Measurements from ENCODE around the gene PSMA4. TPM values are rescaled to one million over a fixed set of nuclear protein-coding genes. Genes with fewer than 3 reads are reported as not detected.

The PSMA4 gene
- total and polyA plus RNA-seq, 2 of the 8 experiments (the other 6 are each of a cell fraction or from before 2014, with no cell fraction given) = 348 to 445 TPM

DNA sequence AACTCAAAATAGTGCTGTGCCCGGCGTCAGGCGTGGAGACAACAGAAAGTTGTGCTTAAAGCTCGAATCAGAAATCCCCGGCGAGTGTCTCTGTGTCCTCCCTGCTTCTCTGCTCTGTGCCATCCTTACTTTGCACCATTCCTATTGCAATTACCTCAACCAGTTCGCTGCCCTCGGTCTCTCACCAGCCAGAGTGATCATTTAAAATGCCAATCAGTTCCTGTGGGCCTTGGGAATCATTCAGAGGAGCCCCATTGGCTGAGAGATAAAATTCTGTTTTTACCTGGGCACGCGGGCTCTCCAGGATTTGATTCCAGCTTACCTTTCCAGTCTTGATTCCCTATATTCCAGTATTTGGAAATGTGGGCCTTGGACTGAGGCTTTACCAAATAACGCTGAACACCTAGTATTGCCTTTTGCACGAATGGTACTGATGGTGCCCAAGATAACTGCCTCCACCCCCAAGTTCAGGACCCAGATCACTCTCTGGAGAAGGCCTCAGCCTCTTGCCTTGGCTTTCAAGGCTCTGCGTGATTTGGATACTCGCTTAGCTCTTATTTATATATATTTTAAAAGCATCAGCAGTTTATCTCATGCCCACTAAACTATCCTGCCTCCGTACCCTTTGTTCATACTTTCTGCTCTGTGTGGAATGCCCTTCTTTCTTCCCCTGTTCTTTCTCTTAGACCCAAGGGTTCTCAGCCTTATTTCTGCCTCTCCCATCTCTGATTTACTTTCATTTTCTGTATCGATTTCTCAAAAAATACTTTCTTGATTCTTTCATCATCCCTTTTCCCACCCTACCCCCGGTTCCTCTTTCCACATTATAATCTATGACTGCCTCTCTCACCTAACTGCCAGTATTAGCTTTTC, 863 bp downstream of the PSMA4 start:
- no peak overlapping the region for H2AK5ac ChIP-seq (ENCODE audit: low read depth, low read length)
- H3K27ac ChIP-seq (ENCODE audit: low read depth, low read length) = peak overlapping the region; percentile 92; the same call in 1 of the 2 replicates
- H3K79me2 ChIP-seq (ENCODE audit: control insufficient read depth in 1 of 2, insufficient read depth in 2 of 2, low read length in 2 of 2) = peaks cover 0 to 22% of the 10 kb centered on the region in 2 experiments; a peak in 2 of 4 replicates

More for the DNA sequence above, 863 bp downstream of the PSMA4 start:
- Histone ChIP-seq H4K91ac (replicated peaks; ENCODE audit: insufficient read length, low read length) (peak overlapping the region; percentile 70), H3K14ac (ENCODE audit: insufficient read length) (no peak overlapping the region), H3K9me3 (ENCODE audit: insufficient read depth in 2 of 2, low read depth in 1 of 2, low read length in 1 of 2) (no peaks in the 10 kb centered on the region), H2BK15ac (ENCODE audit: low read length) (no peak overlapping the region), H3K23ac (ENCODE audit: insufficient read length) (no peak overlapping the region), H3K36me3 (ENCODE audit: control insufficient read depth in 2 of 4, insufficient read depth in 4 of 4, low read length in 3 of 4) (peaks cover 13 to 41% (median 16%) of the 10 kb centered on the region in 4 experiments), H3K18ac (ENCODE audit: extremely low read depth, low read length) (0 out of 2 replicates have a peak overlapping the region, but pooled peaks have one; percentile 41), H2BK5ac (ENCODE audit: low read depth, low read length) (peak overlapping the region; percentile 37; the same call in 1 of the 2 replicates), H4K8ac (ENCODE audit: extremely low read depth, insufficient read depth, low read length) (peak overlapping the region; percentile 58; the same call in 1 of the 2 replicates), H3K4ac (replicated peaks; ENCODE audit: insufficient read length, low read depth, low read length) (no peak overlapping the region), H3K79me1 (ENCODE audit: low read depth, low read length) (peaks cover 3% of the 10 kb centered on the region), H3K27me3 (replicated peaks in 1 of 4; ENCODE audit: control insufficient read depth in 3 of 4, extremely low read depth in 1 of 4, insufficient read depth in 3 of 4, low read length in 3 of 4) (no peaks in the 10 kb centered on the region), H4K20me1 (replicated peaks in 1 of 2; ENCODE audit: control insufficient read depth in 1 of 2, insufficient read depth in 2 of 2, low read length in 2 of 2) (peaks cover 0 to 2% of the 10 kb centered on the region in 2 experiments), H2BK120ac (replicated peaks; ENCODE audit: low read depth, low read length) (no peak overlapping the region), H2BK20ac (ENCODE audit: low read length) (no peak overlapping the region), H3K4me3 (ENCODE audit: extremely low read depth in 1 of 4, insufficient read depth in 2 of 4, low read depth in 3 of 4, low read length in 4 of 4) (peak overlapping the region; percentile 82 to 93 (median 92)), H3K23me2 (ENCODE audit: low read depth, low read length) (peaks cover 3% of the 10 kb centered on the region; the same call in 1 of the 2 replicates), H2BK12ac (ENCODE audit: low read depth, low read length) (no peak overlapping the region), H3K4me1 (replicated peaks in 1 of 4; ENCODE audit: control insufficient read depth in 3 of 4, insufficient read depth in 4 of 4, low read length in 3 of 4) (peaks cover 0 to 3% (median 1%) of the 10 kb centered on the region in 4 experiments; a peak in 3 of 7 replicates), H4K5ac (ENCODE audit: insufficient read length, low read depth, low read length) (no peak overlapping the region), H3K9ac (replicated peaks in 1 of 4; ENCODE audit: extremely low read depth in 1 of 4, low read depth in 3 of 4, low read length in 3 of 4) (peak overlapping the region; percentile 55 to 89 (median 82)), H3K56ac (replicated peaks; ENCODE audit: insufficient read length, low read depth, low read length) (no peak overlapping the region), H3K4me2 (ENCODE audit: insufficient read depth in 1 of 2, low read depth in 2 of 2, low read length in 2 of 2) (peak overlapping the region; percentile 78 to 94), H2AFZ (ENCODE audit: low read length) (no peak overlapping the region)
- 13% methylated on average over 17 of the region's 17 CpGs; no CpG with 5 or more reads in 1 of the 2 experiments for WGBS, 2 experiments (ENCODE audit: extremely low coverage in 1 of 2, insufficient coverage in 1 of 2, insufficient read length in 1 of 2, insufficient replicate concordance in 2 of 2, low coverage in 1 of 2, low lambda C conversion rate in 2 of 2, missing lambda C conversion rate in 1 of 2)
- POLR2A ChIA-PET (ENCODE audit: partially characterized antibody) = interaction anchor here (0.9 to 2.9 kb wide), 8 partner anchors 8 to 64 kb away, joined by 3 to 17 read pairs (median 8); partner anchors contain the start of genes CHRNA5 and HYKK
- CTCF ChIA-PET (ENCODE audit: partially characterized antibody) = interaction anchor here (0.6 to 2.4 kb wide), 5 partner anchors 12 to 233 kb away, joined by 3 to 7 read pairs (median 4); partner anchors contain the start of genes CHRNA5 and HYKK
- FAIRE-seq (no peak), DNase-seq (ENCODE audit: low read depth in 1 of 2, low spot score in 2 of 2) (no peak)
- TF ChIP-seq SIN3A (conservative IDR thresholded peaks at IDR 0.05 in 1 of 2, IDR thresholded peaks at IDR 0.05 in 1 of 2; ENCODE audit: low read depth in 1 of 2, low read length in 2 of 2) (0 out of 4 replicates have a peak, but pooled peaks of 1 of the 2 experiments have one; percentile 13), PHF8 (conservative IDR thresholded peaks at IDR 0.05; ENCODE audit: low read depth, low read length) (no peak)

Measured in H1 (cell line).